GM21576 (cell line): ENCODE data around the gene BEST1.
"Not testable (repeated sequence)": the region's sequence is repeated elsewhere in the genome, so short reads cannot be mapped to it uniquely, and the experiment has no call there.

ENCODE experiments used
- ATAC-seq: cut with Tn5 transposase; IDR thresholded peaks from one replicate; pipeline ENCODE4 v1.9.1; 2021; ENCODE audit warnings: mild to moderate bottlenecking, moderate library complexity; ENCODE audit not compliant: unreplicated experiment

Gene BEST1

GRCh38 chr11:61963016-61963281 is 12.8 kb downstream of the BEST1 start:
- ATAC-seq = no peak

GRCh38 chr11:61963282-61964057 is 13.3 kb downstream of the BEST1 start:
- no peak for ATAC-seq

- no peak for ATAC-seq
Measured at GRCh38 chr11:61964058-61964665, 14.0 kb downstream of the BEST1 start.

DNA sequence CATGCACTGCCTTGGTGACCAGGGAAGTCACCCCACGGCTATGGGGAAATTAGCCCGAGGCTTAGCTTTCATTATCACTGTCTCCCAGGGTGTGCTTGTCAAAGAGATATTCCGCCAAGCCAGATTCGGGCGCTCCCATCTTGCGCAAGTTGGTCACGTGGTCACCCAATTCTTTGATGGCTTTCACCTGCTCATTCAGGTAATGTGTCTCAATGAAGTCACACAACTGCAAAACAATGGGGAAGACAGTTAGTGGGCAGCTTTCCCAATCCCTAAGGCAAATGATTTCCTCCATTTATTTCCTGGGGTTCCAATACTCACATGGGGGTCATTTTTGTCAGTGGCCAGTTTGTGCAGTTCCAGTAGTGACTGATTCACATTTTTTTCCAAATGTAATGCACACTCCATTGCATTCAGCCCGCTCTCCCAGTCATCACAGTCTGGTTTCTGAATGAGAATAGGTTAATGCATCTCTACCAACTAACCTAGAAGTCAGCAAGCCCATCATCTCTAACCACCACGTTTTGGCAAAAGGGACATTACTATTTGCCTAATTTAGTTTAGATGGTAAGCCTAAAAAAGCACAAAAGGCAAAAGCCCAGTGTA is 14.6 kb downstream of the BEST1 start:
- ATAC-seq = not testable (repeated sequence)

GRCh38 chr11:61966734-61967115 is 16.6 kb downstream of the BEST1 start:
- ATAC-seq = no peak

- ATAC-seq = peak; percentile 40
Measured at GRCh38 chr11:61967116-61967923, 17.2 kb downstream of the BEST1 start, which contains the start of gene FTH1. Gene FTH1 (minus strand): TSS chr11:61967634. CDS start chr11:61967425, 209 bp downstream.

DNA sequence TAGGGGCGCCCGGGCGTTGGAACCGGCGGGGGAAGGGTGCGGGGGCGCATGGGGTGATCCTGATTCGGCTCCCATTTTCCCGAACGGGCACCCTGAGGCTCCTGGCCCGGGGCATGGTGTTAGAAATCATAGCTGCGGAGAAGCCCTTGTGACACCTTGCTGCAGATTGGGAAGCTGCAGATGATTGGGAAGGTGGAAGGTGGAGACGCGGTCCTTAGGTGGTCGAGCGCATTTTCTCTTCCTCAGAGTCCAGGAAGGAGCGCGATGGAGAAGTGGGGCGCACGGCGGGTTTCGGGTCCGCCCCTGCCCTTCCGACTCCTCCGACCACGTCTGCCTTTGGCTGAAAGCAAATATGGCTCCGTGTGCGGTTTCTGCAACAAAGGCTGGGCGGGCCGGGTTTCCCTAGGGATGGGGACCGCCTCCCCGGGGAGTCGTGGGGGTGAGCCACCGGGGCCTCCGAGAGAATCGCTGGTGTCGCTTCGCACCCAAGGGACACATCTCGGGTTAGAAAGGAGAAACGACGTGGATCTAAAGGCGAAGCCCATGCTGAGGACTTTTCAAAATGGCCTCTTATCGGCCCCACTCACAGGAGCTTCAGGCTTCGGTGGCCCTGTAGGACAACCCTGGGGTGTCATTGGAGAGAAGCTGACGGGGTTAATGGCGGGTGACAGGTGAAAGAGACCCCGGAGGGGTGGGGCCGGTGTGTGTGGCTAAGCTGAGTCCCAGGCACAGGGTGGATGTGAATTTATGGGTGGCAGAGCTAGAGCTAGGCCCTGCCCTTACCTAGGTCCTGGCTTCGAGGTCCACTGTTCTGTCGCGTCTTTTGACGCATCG is 18.0 kb downstream of the BEST1 start:
- ATAC-seq = peak; percentile 23

DNA sequence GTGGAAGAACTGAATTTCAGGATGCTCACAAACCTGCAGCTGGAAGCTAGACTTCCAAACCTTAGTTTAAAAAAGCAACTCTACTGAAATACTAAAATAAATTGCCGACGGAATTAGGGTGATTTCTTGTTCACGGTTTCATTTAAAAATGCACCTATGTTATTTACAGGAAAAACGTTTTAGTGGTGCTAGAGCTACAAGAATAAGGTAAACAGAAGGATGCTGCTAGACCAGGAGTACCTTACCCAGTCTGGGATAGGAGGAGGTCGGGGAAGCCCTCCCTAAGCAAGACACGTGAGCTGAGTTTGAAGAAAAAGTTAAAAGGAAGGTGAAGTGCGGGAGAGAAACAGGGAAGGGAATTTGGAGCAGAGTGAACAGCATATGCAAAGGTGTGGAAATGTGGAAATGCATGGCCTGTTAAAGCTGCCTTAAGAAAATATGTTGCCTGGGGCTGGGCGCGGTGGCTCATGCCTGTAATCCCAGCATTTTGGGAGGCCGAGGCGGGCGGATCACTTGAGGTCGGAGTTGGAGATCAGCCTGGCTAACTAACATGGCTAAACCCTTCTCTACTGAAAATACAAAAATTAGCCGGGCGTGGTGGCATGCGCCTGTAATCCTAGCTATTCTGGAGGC is 18.7 kb downstream of the BEST1 start:
- ATAC-seq = no peak

DNA sequence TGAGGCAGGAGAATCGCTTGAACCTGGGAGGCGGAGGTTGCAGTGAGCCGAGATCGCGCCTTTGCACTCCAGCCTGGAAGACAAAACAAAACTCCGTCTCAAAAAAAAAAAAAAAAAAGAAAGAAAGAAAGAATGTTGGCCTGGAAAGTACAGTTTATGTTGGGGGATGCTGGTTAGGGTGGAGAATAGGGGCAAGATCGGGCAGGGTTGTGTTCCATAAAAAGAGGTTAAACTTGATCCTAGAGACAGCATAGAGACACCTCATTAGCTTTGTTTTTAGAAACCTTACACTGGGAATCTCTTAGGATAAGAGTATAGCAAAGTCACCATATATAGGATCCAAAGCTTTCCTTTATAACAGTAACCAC is 19.2 kb downstream of the BEST1 start:
- ATAC-seq = no peak

DNA sequence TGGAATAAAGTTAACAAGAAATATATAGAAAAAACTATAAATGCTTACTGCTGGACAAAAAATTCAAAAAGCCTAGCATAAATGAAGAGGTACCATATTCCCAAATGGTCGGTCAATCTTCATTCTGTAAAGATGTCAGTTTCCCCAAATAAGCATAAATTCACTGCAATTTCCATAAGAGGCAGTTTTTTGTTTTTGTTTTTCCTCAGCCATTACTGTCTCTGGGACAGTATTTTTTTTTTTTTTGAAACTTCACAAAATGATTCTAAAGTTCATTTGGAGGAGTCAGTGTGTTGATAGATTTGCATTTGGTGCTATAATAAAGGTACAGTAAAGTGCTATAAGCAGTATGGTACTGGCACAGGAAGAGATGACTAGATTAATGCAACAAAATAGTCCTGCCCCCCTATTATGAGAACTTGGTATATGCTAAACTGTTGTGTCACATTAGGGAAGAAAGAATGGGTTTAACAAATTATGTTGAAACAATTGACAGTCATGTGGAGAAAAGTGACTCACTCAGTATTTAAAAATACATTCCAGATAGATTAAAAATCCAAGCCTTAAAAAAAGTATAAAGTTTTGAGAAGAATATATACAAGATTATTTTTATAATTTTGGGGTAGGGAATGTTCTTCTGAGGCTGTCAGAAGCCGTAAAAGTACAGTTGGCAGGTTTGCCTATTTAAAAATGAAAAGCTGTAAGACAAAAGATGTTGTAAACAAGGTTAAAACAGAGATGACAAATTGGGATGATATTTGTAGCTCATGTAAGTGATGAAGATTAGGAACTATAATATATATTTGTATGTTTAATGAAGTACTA is 19.9 kb downstream of the BEST1 start:
- ATAC-seq = no peak

GRCh38 chr11:61971248-61972111 is 21.3 kb downstream of the BEST1 start:
- ATAC-seq = no peak

DNA sequence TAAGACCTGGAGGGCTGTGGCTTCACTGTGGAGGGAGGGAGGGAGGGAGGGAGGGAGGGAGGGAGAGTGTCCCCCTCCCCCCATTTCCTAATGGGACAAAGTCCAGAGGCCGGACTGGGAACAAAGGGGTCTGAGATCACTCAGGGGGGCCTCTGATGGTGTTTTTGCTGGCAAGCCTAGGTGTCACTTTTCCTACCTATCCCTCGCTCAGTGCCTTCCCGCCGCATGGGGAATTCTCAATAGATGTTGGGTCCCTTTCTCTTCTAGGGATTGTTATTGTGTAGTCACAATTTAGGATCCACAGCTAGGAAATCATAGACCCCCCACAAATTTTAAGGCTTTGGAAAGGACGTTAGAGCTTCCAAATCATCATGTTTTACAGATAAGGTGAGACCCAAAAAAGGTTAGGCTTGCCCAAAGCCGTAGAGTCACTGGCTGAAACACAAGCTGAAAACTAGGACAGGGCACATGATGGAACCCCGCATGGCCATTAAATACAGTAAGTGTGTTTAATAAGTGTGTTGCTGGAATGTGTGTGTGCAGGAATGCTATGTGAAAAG is 22.0 kb downstream of the BEST1 start:
- no peak for ATAC-seq

DNA sequence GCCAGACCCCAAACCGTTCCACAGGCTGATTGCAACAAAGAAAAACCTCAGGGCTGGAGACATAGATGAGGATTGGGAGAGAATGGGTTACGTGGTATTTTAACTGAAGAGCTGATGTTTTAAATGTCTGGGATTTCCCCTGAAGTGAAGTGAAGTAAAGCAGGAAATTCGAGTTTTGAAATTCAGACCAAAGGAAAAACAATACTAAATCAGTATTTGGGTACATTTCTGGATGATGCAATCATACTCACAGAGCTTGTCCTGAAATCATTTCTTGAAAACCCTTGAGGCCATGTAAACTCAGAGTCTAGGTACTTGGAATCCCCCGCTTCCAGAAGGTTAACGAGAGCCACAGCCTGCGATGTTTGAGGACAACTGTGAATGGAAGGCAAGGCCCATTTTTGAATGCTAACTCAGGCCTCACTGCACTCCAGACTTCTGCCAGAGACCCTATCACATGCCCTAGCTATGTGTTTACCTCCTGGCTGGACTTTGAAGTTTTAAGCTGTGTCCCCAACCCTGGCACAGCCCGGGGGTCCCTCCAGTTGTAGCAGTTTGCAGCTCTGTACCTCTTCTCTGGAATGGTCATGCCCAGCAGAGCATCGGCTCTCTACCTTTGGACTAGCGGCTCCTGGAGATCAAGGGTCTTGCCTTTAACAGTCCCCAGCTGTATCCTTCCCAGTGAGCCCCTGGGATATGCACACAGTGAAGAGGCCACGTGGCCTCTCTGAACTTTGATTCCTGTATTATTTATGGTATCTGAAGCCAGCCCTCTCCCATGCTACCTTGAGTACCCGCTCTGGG is 22.7 kb downstream of the BEST1 start:
- ATAC-seq = no peak

DNA sequence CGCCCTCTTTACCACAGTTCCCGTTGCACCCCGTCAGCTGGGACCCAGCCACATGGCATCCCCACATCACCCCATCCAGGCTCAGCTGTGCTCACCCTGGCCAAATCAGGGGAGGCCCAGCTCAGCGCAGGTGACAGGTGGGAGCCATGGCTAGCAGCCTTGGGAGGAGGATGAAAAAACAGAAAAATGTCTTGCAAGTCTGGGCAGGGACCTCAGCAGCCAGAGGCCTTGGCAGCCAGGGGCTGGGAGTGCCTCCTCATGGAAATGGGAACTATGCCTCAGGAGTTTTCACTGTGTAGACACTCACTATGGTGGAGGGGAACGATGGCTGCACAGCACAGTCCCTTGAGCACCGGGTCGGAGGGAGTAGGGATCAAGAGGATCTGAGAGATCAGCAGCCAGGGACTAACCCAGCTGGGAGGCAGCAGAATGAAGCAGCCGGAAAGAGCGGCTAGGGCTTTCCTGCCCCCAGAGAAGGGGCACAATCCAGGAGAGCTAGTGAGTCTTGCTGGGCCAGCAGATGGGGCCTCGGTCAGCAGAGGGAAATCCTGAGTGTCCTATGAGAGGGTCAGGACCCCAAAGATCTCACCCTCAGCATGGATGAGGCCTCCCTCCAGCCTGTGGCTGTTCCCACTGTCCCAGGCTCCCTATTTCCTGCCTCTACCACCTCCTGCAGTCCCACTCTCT is 23.5 kb downstream of the BEST1 start:
- no peak for ATAC-seq

GRCh38 chr11:61974766-61975631 is 24.8 kb downstream of the BEST1 start:
- no peak for ATAC-seq
